Measurements from ENCODE around the gene ZNF2.

Gene ZNF2

GRCh38 chr2:95203911-95204310 lies 38.3 kb downstream of the ZNF2 start:
- DNase-seq (ENCODE audit: insufficient read length, low spot score) (no peak), FAIRE-seq (no peak)

GRCh38 chr2:95204396-95204795 lies 38.8 kb downstream of the ZNF2 start:
- DNase-seq (ENCODE audit: insufficient read length, low spot score) (no peak), FAIRE-seq (no peak)

DNA sequence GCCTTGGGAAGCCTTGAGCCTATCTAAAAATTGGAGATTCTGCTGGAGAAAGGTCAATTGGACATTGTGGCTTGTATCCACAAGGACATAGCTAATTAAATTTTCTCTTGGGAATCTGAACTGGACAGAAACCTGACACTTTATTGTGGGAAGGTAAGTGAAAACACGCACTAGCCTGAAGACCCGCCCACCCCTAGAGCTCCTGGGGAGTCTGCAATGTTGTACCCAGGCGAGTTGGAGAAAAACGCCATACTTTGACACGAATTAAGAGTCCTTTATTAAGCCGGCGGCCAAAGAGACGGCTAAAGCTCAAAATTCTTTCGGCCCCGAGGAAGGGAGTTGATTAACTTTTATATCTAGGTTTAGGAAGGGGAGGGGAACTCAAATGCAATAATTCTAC lies 40.5 kb downstream of the ZNF2 start:
- FAIRE-seq (no peak), DNase-seq (ENCODE audit: insufficient read length, low spot score) (no peak)

- FAIRE-seq: peak; percentile 83
These were observed 41.7 kb downstream of the ZNF2 start, which contains the start of gene ZNF892 for GRCh38 chr2:95207111-95207961. ZNF892 (plus strand) TSS chr2:95207521; CDS start chr2:95207816, 295 bp downstream.

GRCh38 chr2:95208106-95208505 lies 42.5 kb downstream of the ZNF2 start:
- no peak for FAIRE-seq
- no peak for DNase-seq (ENCODE audit: insufficient read length, low spot score)

More at GRCh38 chr2:95207111-95207961, 41.7 kb downstream of the ZNF2 start, which contains the start of gene ZNF892:
- DNase-seq (ENCODE audit: insufficient read length, low spot score): peak; percentile 93

DNA sequence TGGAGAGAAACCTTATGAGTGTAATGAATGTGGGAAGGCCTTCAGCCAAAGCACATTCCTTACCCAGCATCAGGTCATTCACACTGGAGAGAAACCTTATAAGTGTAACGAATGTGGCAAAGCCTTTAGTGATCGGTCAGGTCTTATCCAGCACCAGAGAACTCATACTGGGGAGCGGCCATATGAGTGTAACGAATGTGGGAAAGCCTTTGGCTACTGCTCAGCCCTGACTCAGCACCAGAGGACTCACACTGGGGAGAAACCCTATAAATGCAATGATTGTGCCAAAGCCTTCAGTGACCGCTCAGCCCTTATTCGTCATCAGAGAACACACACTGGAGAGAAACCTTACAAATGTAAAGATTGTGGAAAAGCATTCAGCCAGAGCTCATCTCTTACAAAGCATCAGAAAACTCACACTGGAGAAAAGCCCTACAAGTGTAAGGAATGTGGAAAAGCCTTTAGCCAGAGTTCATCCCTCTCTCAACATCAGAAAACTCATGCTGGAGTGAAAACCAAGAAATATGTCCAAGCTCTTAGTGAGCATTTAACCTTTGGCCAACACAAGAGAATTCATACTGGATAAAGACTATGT lies 49.5 kb downstream of the ZNF2 start:
- FAIRE-seq (no peak), DNase-seq (ENCODE audit: insufficient read length, low spot score) (no peak)

DNA sequence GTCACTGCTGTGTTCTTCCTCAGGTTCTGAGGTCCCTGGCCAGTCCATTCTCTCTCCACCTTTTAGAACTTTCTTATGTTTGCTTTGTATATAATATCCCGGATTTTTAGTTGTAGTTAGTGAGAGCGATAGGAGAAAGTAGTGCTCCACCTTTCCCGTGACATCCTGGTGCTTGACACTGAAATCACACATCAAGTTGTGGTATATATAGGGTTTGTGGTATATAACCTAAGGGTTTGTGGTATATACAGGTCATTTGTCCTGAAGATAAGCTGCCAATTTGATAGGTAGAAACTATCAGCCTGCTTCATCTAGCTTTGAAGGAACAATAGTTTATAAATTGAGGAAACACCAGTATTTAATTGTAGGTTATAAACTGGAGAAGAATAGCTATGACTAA lies 54.8 kb downstream of the ZNF2 start:
- FAIRE-seq (no peak), DNase-seq (ENCODE audit: insufficient read length, low spot score) (no peak)

GRCh38 chr2:95225658-95226057 lies 60.0 kb downstream of the ZNF2 start:
- DNase-seq (ENCODE audit: insufficient read length, low spot score) (no peak), FAIRE-seq (no peak)

GRCh38 chr2:95231723-95232122 lies 66.1 kb downstream of the ZNF2 start:
- no peak for FAIRE-seq
- DNase-seq (ENCODE audit: insufficient read length, low spot score): peak; percentile 18

DNA sequence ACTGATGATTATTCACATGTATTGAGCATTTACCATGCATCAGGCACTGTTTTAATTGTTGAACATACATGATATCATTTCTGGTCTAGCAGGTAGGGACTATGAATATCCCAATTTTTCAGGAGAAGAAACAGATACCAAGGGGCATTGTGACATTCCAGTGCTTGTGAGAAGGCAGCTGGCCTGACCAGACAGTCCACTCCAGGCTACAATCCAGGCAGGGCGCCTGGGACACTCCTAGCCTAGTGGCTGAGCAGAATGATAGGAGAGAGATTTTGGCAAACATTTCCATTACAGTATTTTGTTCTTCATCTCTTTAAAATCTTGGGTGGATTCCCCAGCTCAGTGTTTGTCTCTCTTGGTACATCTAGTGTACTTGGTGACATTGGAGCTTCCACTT lies 66.6 kb downstream of the ZNF2 start:
- DNase-seq (ENCODE audit: insufficient read length, low spot score): no peak
- no peak for FAIRE-seq
